Measurements from ENCODE around the gene SPSB2.

DNA sequence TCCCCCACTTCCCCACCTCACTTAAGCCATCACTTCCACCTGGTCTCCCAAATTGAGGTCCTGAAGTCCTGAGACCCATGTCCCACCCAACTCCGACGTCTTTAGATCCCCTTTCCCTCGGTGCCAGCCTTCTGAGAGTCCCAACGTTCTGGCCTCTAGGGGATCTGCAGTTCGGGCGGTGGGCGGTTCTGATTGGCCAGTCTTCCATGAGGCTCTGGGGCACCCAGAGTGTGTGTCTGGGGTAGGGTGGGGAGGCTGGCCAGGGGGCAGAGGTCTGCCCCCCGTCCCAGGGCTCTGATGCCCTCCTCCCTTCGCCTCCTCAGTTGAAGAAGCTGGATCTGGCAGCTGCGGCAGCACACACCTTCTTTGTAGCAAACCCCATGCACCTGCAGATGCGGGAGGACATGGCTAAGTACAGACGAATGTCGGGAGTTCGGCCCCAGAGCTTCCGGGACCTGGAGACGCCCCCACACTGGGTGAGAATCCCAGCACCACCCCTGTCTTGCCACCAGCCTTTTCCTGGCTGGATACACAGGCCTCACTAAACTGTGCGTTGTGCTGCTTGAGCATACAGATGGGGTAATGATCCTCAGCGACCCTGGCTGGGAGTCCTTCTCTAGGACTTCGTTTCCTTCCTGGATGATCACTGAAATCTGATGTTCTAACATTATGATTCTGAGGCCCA, 43.4 kb downstream of the SPSB2 start:
- TF ChIP-seq POLR2A (IDR thresholded peaks at IDR 0.05): no peak
- TF ChIP-seq, protein P1, sequence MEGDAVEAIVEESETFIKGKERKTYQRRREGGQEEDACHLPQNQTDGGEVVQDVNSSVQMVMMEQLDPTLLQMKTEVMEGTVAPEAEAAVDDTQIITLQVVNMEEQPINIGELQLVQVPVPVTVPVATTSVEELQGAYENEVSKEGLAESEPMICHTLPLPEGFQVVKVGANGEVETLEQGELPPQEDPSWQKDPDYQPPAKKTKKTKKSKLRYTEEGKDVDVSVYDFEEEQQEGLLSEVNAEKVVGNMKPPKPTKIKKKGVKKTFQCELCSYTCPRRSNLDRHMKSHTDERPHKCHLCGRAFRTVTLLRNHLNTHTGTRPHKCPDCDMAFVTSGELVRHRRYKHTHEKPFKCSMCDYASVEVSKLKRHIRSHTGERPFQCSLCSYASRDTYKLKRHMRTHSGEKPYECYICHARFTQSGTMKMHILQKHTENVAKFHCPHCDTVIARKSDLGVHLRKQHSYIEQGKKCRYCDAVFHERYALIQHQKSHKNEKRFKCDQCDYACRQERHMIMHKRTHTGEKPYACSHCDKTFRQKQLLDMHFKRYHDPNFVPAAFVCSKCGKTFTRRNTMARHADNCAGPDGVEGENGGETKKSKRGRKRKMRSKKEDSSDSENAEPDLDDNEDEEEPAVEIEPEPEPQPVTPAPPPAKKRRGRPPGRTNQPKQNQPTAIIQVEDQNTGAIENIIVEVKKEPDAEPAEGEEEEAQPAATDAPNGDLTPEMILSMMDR (IDR thresholded peaks at IDR 0.05): no peak

Data from esophagus squamous epithelium (tissue), 4 donors.